Stomach (tissue), 9 donors: ENCODE data around the gene PRKD1. TPM values are rescaled to one million over a fixed set of nuclear protein-coding genes. Genes with fewer than 3 reads are reported as not detected.
"Not testable (repeated sequence)": the region's sequence is repeated elsewhere in the genome, so short reads cannot be mapped to it uniquely, and the experiment has no call there.

ENCODE experiments used
- DNase-seq, 2 donors: peaks; one replicate each; pipeline versions ENCODE4 v3.0.0 to v3.0.0-alpha.2; 2013 to 2019
- H3K27ac ChIP-seq, 5 donors: fragments of 200-600 bp in 4 of 5; sonication (generic) in 4 of 5; one replicate each; pipeline ENCODE4 v1.5.1; 2013 to 2019; ENCODE audit warnings: mild to moderate bottlenecking in 1 of 5, moderate library complexity in 1 of 5
- H3K27me3 ChIP-seq, 3 donors: fragments of 200-600 bp; sonication (generic); one replicate each; pipeline ENCODE4 v1.5.1; 2017 to 2019; ENCODE audit warnings: mixed run types in 1 of 3
- H3K36me3 ChIP-seq, 4 donors: fragments of 200-600 bp; sonication (generic); 1 replicate in 3 of 4; 2 replicates in 1 of 4; pipeline ENCODE4 v1.5.1; 2016 to 2019
- H3K4me1 ChIP-seq, 4 donors: fragments of 200-600 bp; sonication (generic); one replicate each; pipeline ENCODE4 v1.5.1; 2016 to 2019
- H3K4me3 ChIP-seq, 4 donors: fragments of 200-600 bp; sonication (generic) in 3 of 4; one replicate each; pipeline ENCODE4 v1.5.1; 2016 to 2019; ENCODE audit warnings: mild to moderate bottlenecking in 1 of 4
- H3K9me3 ChIP-seq, 4 donors: fragments of 200-600 bp; sonication (generic); one replicate each; pipeline ENCODE4 v1.5.1; 2016 to 2019
- EP300 ChIP-seq: sonication (generic); formaldehyde crosslinking; IDR thresholded peaks from one replicate; pipeline ENCODE4 v1.6.1; 2017; ENCODE audit warnings: antibody characterized with exemption
- POLR2A ChIP-seq, 4 donors: fragments of 450-650 bp; IDR thresholded peaks; one replicate each; pipeline ENCODE4 v1.6.1; 2016; ENCODE audit warnings: antibody characterized with exemption in 4 of 4, control low read depth in 2 of 4, mild to moderate bottlenecking in 1 of 4, moderate library complexity in 1 of 4
- POLR2AphosphoS5 ChIP-seq, 3 donors: sonication (generic); formaldehyde crosslinking; IDR thresholded peaks; one replicate each; pipeline ENCODE4 v1.6.1; 2016; ENCODE audit warnings: antibody characterized with exemption in 3 of 3
- WGBS, 5 donors: extraction: QIAGEN DNeasy Blood & Tissue Kit in 3 of 5; methylation state at CpG; one replicate each; pipeline versions ENCODE4 v1.1.5 to v1.1.7; 2013 to 2018; 5-methylcytosine and 5-hydroxymethylcytosine counted together
- intact Hi-C: fragments of 100-400 bp; cut with DNase I; formaldehyde crosslinking; loops from one replicate; pipeline ENCODE4 v1.15.1; 2023; ENCODE audit warnings: low total_unique reads
- polyA plus RNA-seq, 3 donors: library from polyadenylated mRNA; stranded (reverse); fragments of 200-250 nt; gene quantifications; one replicate each; pipeline ENCODE4 v1.2.3, GENCODE V29; 2013
- total RNA-seq, 5 donors: library from RNA; depleted of rRNA; stranded (reverse); fragments of >200 nt; gene quantifications; one replicate each; pipeline versions ENCODE4 v1.1.0 to v1.2.3, GENCODE V29; 2014 to 2016
- TF ChIP-seq, protein P1 (sequence below), 7 experiments: fragments of 450-650 bp in 4 of 7; fragments of 200-600 bp in 3 of 7; sonication (generic) in 3 of 7; IDR thresholded peaks; one replicate each; pipeline ENCODE4 v1.5.1; 2016 to 2019; ENCODE audit warnings: antibody characterized with exemption in 7 of 7, control low read depth in 2 of 7, mild to moderate bottlenecking in 1 of 7
- donor health status: healthy with polysubstance abuse.
- donor health status: Bipolar disorder and iron deficiency.
- donor health status: healthy.

The PRKD1 gene
- total and polyA plus RNA-seq, 8 donors = 1.6 to 26.6 (median 4.9) TPM

DNA sequence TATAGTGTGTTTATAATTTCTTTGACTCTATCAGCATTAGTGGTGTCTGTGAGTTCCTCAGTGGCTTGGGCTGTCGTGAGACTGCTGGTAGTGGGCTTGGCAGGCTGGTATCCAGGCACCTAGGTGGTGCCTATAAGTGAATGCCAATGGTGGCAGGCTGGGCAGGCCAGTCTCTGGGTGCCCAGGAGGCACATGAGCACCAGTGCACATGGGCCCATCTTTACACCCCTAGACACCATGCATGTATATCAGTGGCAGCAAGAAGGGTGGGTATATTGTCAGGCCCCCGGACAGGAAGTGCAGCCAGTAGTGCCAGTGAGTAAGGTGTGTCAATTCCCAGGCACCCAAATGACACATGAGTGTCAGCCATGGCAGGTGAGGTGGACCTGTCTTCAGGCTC is 138.2 kb downstream of the PRKD1 start:
- intact Hi-C loops = no loop called here
- Histone ChIP-seq H3K9me3 (no peaks in the 10 kb centered on the region), H3K27ac (no peak overlapping the region), H3K4me1 (no peaks in the 10 kb centered on the region), H3K27me3 (no peaks in the 10 kb centered on the region), H3K36me3 (no peaks in the 10 kb centered on the region), H3K4me3 (no peak overlapping the region)
- TF ChIP-seq POLR2AphosphoS5 (IDR thresholded peaks at IDR 0.05) (no peak), POLR2A (IDR thresholded peaks at IDR 0.05) (no peak), EP300 (no peak)
- TF ChIP-seq, protein P1, sequence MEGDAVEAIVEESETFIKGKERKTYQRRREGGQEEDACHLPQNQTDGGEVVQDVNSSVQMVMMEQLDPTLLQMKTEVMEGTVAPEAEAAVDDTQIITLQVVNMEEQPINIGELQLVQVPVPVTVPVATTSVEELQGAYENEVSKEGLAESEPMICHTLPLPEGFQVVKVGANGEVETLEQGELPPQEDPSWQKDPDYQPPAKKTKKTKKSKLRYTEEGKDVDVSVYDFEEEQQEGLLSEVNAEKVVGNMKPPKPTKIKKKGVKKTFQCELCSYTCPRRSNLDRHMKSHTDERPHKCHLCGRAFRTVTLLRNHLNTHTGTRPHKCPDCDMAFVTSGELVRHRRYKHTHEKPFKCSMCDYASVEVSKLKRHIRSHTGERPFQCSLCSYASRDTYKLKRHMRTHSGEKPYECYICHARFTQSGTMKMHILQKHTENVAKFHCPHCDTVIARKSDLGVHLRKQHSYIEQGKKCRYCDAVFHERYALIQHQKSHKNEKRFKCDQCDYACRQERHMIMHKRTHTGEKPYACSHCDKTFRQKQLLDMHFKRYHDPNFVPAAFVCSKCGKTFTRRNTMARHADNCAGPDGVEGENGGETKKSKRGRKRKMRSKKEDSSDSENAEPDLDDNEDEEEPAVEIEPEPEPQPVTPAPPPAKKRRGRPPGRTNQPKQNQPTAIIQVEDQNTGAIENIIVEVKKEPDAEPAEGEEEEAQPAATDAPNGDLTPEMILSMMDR (IDR thresholded peaks at IDR 0.05) = no peak
- WGBS, 5 donors = 83 to 90% (median 86%) methylated on average over 2 of the region's 2 CpGs
- DNase-seq = no peak

DNA sequence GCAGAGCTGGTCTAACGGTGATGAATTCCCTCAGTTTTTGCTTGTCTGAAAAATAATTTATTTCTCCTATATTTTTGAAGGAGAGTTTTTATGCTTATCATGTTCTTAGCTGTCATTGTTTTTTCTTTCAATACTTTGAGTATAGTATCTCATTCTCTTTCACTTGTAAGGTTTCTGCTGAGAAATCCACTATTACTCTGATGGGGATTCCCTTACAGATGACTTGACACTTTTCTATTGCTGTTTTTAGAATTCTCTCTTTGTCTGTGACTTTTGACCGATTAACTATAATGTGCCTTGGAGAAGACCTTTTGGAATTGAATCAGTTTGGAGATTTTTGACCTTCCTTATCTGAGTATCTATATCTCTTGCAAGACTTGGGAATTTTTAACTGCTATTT is 139.6 kb downstream of the PRKD1 start:
- no peaks in the 10 kb centered on the region for H3K27me3 ChIP-seq
- no peak overlapping the region for H3K27ac ChIP-seq
- intact Hi-C loops = no loop called here
- no peaks in the 10 kb centered on the region for H3K4me1 ChIP-seq
- no peaks in the 10 kb centered on the region for H3K9me3 ChIP-seq
- TF ChIP-seq, protein P1 (IDR thresholded peaks at IDR 0.05) = no peak
- no peak overlapping the region for H3K4me3 ChIP-seq
- DNase-seq = no peak
- WGBS, 5 donors = 66 to 94% (median 92%) methylated on average over 2 of the region's 2 CpGs
- H3K36me3 ChIP-seq = no peaks in the 10 kb centered on the region

DNA sequence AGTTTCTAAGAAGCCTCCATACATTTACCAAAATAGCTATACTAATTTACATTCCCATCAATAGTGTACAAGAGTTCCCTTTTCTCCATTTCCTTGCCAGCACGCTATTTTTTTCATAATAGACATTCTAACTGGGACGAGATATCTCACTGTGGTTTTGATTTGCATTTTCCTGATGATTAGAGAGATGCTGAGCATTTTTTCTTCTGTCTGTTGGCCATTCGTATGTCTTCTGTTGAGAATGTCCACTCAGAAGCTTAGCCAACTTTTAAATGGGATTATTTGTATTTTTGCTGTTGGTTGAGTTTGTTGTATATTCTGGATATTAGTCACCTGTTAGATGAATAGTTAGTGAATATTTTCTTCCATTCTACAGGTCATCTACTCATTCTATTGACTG is 144.1 kb downstream of the PRKD1 start:
- H3K4me1 ChIP-seq = no peaks in the 10 kb centered on the region
- intact Hi-C loops = no loop called here
- no peaks in the 10 kb centered on the region for H3K9me3 ChIP-seq
- TF ChIP-seq, protein P1 (IDR thresholded peaks at IDR 0.05) = no peak
- no peak for TF ChIP-seq POLR2AphosphoS5 (IDR thresholded peaks at IDR 0.05)
- no peak for TF ChIP-seq POLR2A (IDR thresholded peaks at IDR 0.05)
- no peak for TF ChIP-seq EP300
- no peak for DNase-seq
- H3K27me3 ChIP-seq = no peaks in the 10 kb centered on the region
- H3K36me3 ChIP-seq = no peaks in the 10 kb centered on the region
- H3K4me3 ChIP-seq = no peak overlapping the region
- WGBS, 5 donors = 86 to 91% (median 87%) methylated on average over 3 of the region's 3 CpGs
- no peak overlapping the region for H3K27ac ChIP-seq

DNA sequence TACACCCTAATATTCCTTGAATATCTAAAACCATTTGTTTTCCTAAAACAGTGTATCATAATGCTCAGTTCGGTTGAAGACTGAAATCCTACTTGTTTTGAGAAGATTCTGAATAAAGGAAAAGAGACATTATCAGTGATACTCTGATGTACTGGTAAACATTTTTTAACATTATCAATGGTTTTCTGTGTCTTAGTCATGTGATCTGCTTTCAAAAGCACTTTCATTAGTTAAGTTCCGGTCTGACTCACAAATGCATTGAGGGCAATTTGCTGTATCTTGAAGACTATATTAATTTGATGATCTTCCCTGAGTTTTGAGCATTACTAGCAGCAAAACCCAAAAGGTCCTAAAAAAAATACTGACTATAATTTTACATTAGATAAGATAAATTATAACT is 145.6 kb downstream of the PRKD1 start:
- TF ChIP-seq, protein P1 (IDR thresholded peaks at IDR 0.05) = no peak
- TF ChIP-seq EP300 (no peak), POLR2A (IDR thresholded peaks at IDR 0.05) (no peak), POLR2AphosphoS5 (IDR thresholded peaks at IDR 0.05) (no peak)
- DNase-seq = no peak
- intact Hi-C loops = no loop called here
- peaks cover 0 to 2% (median 0%) of the 10 kb centered on the region in 4 donors for H3K9me3 ChIP-seq
- H3K27me3 ChIP-seq = no peaks in the 10 kb centered on the region
- WGBS, 5 donors = 89 to 97% (median 94%) methylated on average over 2 of the region's 2 CpGs
- no peaks in the 10 kb centered on the region for H3K4me1 ChIP-seq
- no peaks in the 10 kb centered on the region for H3K36me3 ChIP-seq
- no peak overlapping the region for H3K27ac ChIP-seq
- H3K4me3 ChIP-seq = no peak overlapping the region

DNA sequence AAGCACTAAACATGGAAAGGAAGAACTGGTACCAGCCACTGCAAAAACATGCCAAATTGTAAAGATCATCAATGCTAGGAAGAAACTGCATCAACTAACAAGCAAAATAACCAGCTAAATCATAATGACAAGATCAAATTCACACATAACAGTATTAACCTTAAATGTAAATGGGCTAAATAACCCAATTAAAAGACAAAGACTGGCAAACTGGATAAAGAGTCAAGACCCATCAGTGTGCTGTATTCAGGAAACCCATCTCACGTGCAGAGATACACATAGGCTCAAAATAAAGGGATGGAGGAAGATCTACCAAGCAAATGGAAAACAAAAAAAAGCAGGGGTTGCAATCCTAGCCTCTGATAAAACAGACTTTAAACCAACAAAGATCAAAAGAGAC is 150.5 kb downstream of the PRKD1 start:
- H3K4me1 ChIP-seq, H3K36me3 ChIP-seq, H3K27me3 ChIP-seq, DNase-seq, H3K4me3 ChIP-seq, intact Hi-C loops, H3K27ac ChIP-seq: not testable (repeated sequence)
- WGBS, 5 donors = 67 to 100% (median 95%) methylated on average over 1 of the region's 1 CpG
- peaks cover 0 to 23% (median 0%) of the 10 kb centered on the region in 4 donors for H3K9me3 ChIP-seq
